K562 (cell line): ENCODE data around the gene ART1. TPM values are rescaled to one million over a fixed set of nuclear protein-coding genes. Genes with fewer than 3 reads are reported as not detected.

Experiments
- ATAC-seq: fragments of 200-7000 bp; cut with Tn5 transposase; 3 replicates; pipeline ENCODE4 v1.9.1; 2020; ENCODE audit warnings: moderate library complexity
- BruUV-seq: library from RNA; stranded (reverse); fragments of 400-500 nt; replicated peaks from 2 replicates; lab custom pipeline; 2021; lab: Mats Ljungman, UMichigan
- CTCF ChIA-PET: fragments of 300-600 bp; formaldehyde crosslinking; extraction: SDS; loops from one replicate; lab custom pipeline; 2021; ENCODE audit warnings: low intra/inter-chr PET ratio; lab: Yijun Ruan, JAX
- POLR2A ChIA-PET: fragments of 300-600, 350-650 bp; sonication (Branson Sonifier 250); formaldehyde crosslinking; extraction: SDS; loops from one replicate; lab custom pipeline; 2021; ENCODE audit warnings: antibody characterized with exemption, inconsistent platforms; lab: Yijun Ruan, JAX
- DNase-seq, 4 experiments: peaks; one replicate each; pipeline versions ENCODE4 v3.0.0 to v3.0.0-alpha.2; 2011 to 2018; ENCODE audit warnings: low spot score in 3 of 4, mixed read lengths in 3 of 4; ENCODE audit errors: extremely low read depth in 1 of 4
- FAIRE-seq: peaks from 2 replicates; lab custom pipeline; 2011; peaks lifted over from hg19 to GRCh38; lab: Jason Lieb, UNC
- H2AFZ ChIP-seq: 2 replicates; pipeline ENCODE4 v1.6.0; 2011; ENCODE audit warnings: low read depth, low read length, control low read depth, inconsistent platforms
- H3K27ac ChIP-seq: fragments of 200-600 bp; 3 replicates; pipeline ENCODE4 v1.8.0; 2011; ENCODE audit warnings: low read depth, mild to moderate bottlenecking, control low read depth, inconsistent platforms, low read length, moderate library complexity, mixed read lengths; ENCODE audit errors: extremely low read depth
- H3K27me3 ChIP-seq, 2 experiments: fragments of 300-600 bp in 1 of 2; 2 replicates in 1 of 2; 3 replicates in 1 of 2; pipeline versions ENCODE4 v1.6.0 to v1.8.0; 2011; ENCODE audit warnings: inconsistent platforms in 2 of 2, low read length in 2 of 2, mild to moderate bottlenecking in 1 of 2, mixed read lengths in 1 of 2, moderate library complexity in 1 of 2; ENCODE audit not compliant: control insufficient read depth in 2 of 2, insufficient read depth in 2 of 2
- H3K36me3 ChIP-seq: fragments of 300-600 bp; 3 replicates; pipeline ENCODE4 v1.8.0; 2011; ENCODE audit warnings: mild to moderate bottlenecking, low read length, inconsistent platforms; ENCODE audit not compliant: control insufficient read depth, insufficient read depth
- H3K4me1 ChIP-seq, 2 experiments: fragments of 200-600 bp in 1 of 2; replicated peaks in 1 of 2; 2 replicates in 1 of 2; 3 replicates in 1 of 2; pipeline versions ENCODE4 v1.5.1 to v1.8.0; 2011; ENCODE audit warnings: inconsistent platforms in 2 of 2, low read length in 2 of 2, mild to moderate bottlenecking in 1 of 2, mixed read lengths in 1 of 2, moderate library complexity in 1 of 2; ENCODE audit not compliant: control insufficient read depth in 2 of 2, insufficient read depth in 2 of 2
- H3K4me2 ChIP-seq: 2 replicates; pipeline ENCODE4 v1.6.1; 2011; ENCODE audit warnings: low read length, control low read depth, inconsistent platforms, mixed read lengths; ENCODE audit not compliant: insufficient read depth
- H3K4me3 ChIP-seq: fragments of 200-600 bp; sonication (generic), shearing (Covaris generic); 2 replicates; pipeline ENCODE4 v1.5.1; 2016; ENCODE audit warnings: control low read depth, inconsistent platforms
- H3K79me2 ChIP-seq: fragments of 200-600 bp; 3 replicates; pipeline ENCODE4 v1.8.0; 2011; ENCODE audit warnings: low read length, inconsistent platforms; ENCODE audit not compliant: control insufficient read depth, insufficient read depth
- H3K9ac ChIP-seq, 2 experiments: 2 replicates each; pipeline versions ENCODE4 v1.6.0 to v1.6.1; 2011; ENCODE audit warnings: low read depth in 2 of 2, low read length in 2 of 2, control low read depth in 1 of 2, inconsistent platforms in 1 of 2, mild to moderate bottlenecking in 1 of 2, mixed read lengths in 1 of 2; ENCODE audit not compliant: insufficient read depth in 1 of 2
- H3K9me1 ChIP-seq: one replicate; pipeline ENCODE4 v1.6.0; 2011; ENCODE audit warnings: inconsistent platforms, mild to moderate bottlenecking, low read length, moderate library complexity; ENCODE audit not compliant: control insufficient read depth, insufficient read depth
- H3K9me3 ChIP-seq: replicated peaks from 2 replicates; pipeline ENCODE4 v1.5.1; 2011; ENCODE audit warnings: low read depth, low read length, inconsistent platforms; ENCODE audit not compliant: control insufficient read depth, insufficient read depth
- H4K20me1 ChIP-seq: replicated peaks from 2 replicates; pipeline ENCODE4 v1.6.1; 2011; ENCODE audit warnings: low read length, inconsistent platforms, mixed read lengths; ENCODE audit not compliant: control insufficient read depth, insufficient read depth
- CCNT2 ChIP-seq: IDR thresholded peaks from 2 replicates; pipeline ENCODE4 v1.6.1; 2011; ENCODE audit warnings: borderline replicate concordance, low read depth, mild to moderate bottlenecking, moderate library complexity, mixed read lengths, low read length; ENCODE audit not compliant: insufficient read length; ENCODE audit errors: extremely low read depth
- CHCHD3 ChIP-seq: fragments of 250-450 bp; sonication (Bioruptor Pico); IDR thresholded peaks from 2 replicates; pipeline ENCODE4 v2.1.2; 2022; ENCODE audit warnings: mild to moderate bottlenecking
- EP400 ChIP-seq: fragments of 450-650 bp; IDR thresholded peaks from 2 replicates; pipeline ENCODE4 v1.6.1; 2017; ENCODE audit warnings: antibody characterized with exemption, mild to moderate bottlenecking, moderate library complexity
- FOXM1 ChIP-seq, 2 experiments: fragments of 450-650 bp in 1 of 2; sonication (generic) in 1 of 2; formaldehyde crosslinking in 1 of 2; IDR thresholded peaks; 2 replicates each; pipeline versions ENCODE4 v1.6.1 to v1.9.0; 2017 to 2022; ENCODE audit warnings: low read depth in 2 of 2, mild to moderate bottlenecking in 2 of 2, missing genetic modification reagents in 1 of 2, moderate library complexity in 1 of 2
- PHB ChIP-seq: fragments of 250-450 bp; sonication (Bioruptor Pico); IDR thresholded peaks from 2 replicates; pipeline ENCODE4 v1.5.0; 2021
- TAL1 ChIP-seq: fragments of 450-650 bp; IDR thresholded peaks from 2 replicates; pipeline ENCODE4 v1.6.1; 2016; ENCODE audit warnings: mild to moderate bottlenecking
- TCF7L2 ChIP-seq: fragments of 150-350 bp; IDR thresholded peaks from 2 replicates; pipeline ENCODE4 v1.6.1; 2016; ENCODE audit warnings: low read depth, mild to moderate bottlenecking, low read length, moderate library complexity
- TCFL5 ChIP-seq: fragments of 250-450 bp; sonication (Bioruptor Pico); conservative IDR thresholded peaks from 2 replicates; pipeline ENCODE4 v1.6.1; 2021; ENCODE audit warnings: mild to moderate bottlenecking, moderate library complexity, matching md5 sums
- TRIM28 ChIP-seq: fragments of 450-650 bp; IDR thresholded peaks from 2 replicates; pipeline ENCODE4 v1.6.1; 2017
- ZC3H8 ChIP-seq: fragments of 450-650 bp; IDR thresholded peaks from 2 replicates; pipeline ENCODE4 v1.6.1; 2017
- ZNF239 ChIP-seq: fragments of 250-450 bp; sonication (Bioruptor Pico); IDR thresholded peaks from 2 replicates; pipeline ENCODE4 v1.4.0; 2020; ENCODE audit warnings: mild to moderate bottlenecking
- ZNF445 ChIP-seq: fragments of 250-450 bp; sonication (Bioruptor Pico); IDR thresholded peaks from 2 replicates; pipeline ENCODE4 v1.4.0; 2020; ENCODE audit warnings: low read depth, mild to moderate bottlenecking, moderate library complexity
- ZNF583 ChIP-seq: fragments of 250-450 bp; sonication (Bioruptor Pico); IDR thresholded peaks from 2 replicates; pipeline ENCODE4 v1.4.0; 2020
- ZNF780A ChIP-seq: fragments of 250-450 bp; sonication (Bioruptor Pico); IDR thresholded peaks from 2 replicates; pipeline ENCODE4 v1.5.0; 2021; ENCODE audit warnings: mild to moderate bottlenecking
- WGBS: fragments of 100-300 bp; shearing (Covaris generic); methylation state at CpG from one replicate; pipeline ENCODE4 v1.1.6; 2016; ENCODE audit warnings: low coverage, mixed read lengths; ENCODE audit not compliant: insufficient coverage; ENCODE audit errors: missing lambda C conversion rate; 5-methylcytosine and 5-hydroxymethylcytosine counted together
- in situ Hi-C: fragments of 300-500 bp; cut with MboI; formaldehyde crosslinking; loops from 4 replicates; pipeline ENCODE4 v1.15.0; 2018; ENCODE audit warnings: inconsistent platforms, mixed read lengths
- intact Hi-C: fragments of 100-400 bp; cut with micrococcal nuclease; formaldehyde crosslinking; loops from 2 replicates; pipeline ENCODE4 v1.14.2; 2022
- polyA plus RNA-seq, 8 experiments: library from polyadenylated mRNA; depleted of rRNA in 4 of 8; stranded (reverse) in 5 of 8; unstranded in 3 of 8; fragments of >200 nt; fragmentation: Nextera tagmentation in 2 of 8; fragmentation: Illumina TruSeq in 1 of 8; extraction: Ambion mirVana in 2 of 8; extraction: Trizol in 1 of 8; gene quantifications; 2 replicates each; pipeline versions ENCODE4 v1.2.1 to v1.2.3, GENCODE V29; 2011 to 2014; ENCODE audit warnings: inconsistent platforms in 1 of 8, missing spikeins in 1 of 8
- total RNA-seq, 7 experiments: library from RNA; depleted of rRNA in 6 of 7; stranded (reverse); fragments of >200 nt in 6 of 7; fragmentation: Illumina TruSeq in 2 of 7; extraction: Trizol in 2 of 7; gene quantifications; 2 replicates each; pipeline versions ENCODE4 v1.2.1 to v1.2.3, GENCODE V29; 2011 to 2021; ENCODE audit warnings: low replicate concordance in 1 of 7
- TF ChIP-seq, protein P1 (sequence below): fragments of 250-450 bp; sonication (Bioruptor Pico); IDR thresholded peaks from 2 replicates; pipeline ENCODE4 v1.9.0; 2021; ENCODE audit warnings: mild to moderate bottlenecking, inconsistent platforms
- TF ChIP-seq, protein P2 (sequence below), 2 experiments: fragments of 200-800 bp in 1 of 2; sonication (Bioruptor generic) in 1 of 2; sonication (generic) in 1 of 2; formaldehyde crosslinking in 1 of 2; IDR thresholded peaks in 1 of 2; conservative IDR thresholded peaks in 1 of 2; 2 replicates each; pipeline versions ENCODE4 v1.5.0 to v1.6.1; 2016 to 2020; ENCODE audit warnings: missing compliant biosample characterization in 1 of 2, missing genetic modification characterization in 1 of 2, missing genetic modification reagents in 1 of 2

ART1 gene
- total and polyA plus RNA-seq, 9 of the 15 experiments (the other 6 are each of a cell fraction or from before 2014, with no cell fraction given): not detected

DNA sequence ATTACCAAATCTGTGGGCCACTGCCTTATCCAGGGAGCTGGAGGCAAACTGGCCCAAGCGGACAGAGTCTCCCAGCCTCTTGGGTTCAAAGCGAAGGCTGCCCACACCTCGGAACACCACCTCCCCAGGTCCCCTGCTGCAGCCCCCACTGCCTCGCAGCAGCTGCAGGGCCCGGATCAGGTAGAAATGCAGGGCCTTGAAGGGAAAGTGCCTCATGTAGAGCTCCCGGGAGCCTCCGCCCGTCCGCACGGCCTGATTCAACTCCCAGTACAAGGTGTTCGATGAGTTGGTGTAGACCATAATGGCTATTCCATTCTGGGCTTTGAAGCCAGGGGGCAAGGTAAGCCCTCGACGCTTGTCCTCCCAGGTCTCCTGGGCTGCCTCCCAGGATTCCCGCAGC is 5.1 kb upstream of the ART1 start:
- no TSS peak for BruUV-seq
- H3K27me3 ChIP-seq: peaks cover 12 to 44% of the 10 kb centered on the region in 2 experiments
- DNase-seq (no peak), ATAC-seq (no peak), FAIRE-seq (no peak)
- H3K4me3 ChIP-seq: no peak overlapping the region
- no peaks in the 10 kb centered on the region for H3K36me3 ChIP-seq
- H3K4me2 ChIP-seq: no peak overlapping the region
- POLR2A ChIA-PET: no interaction called here
- H3K9me1 ChIP-seq: no peaks in the 10 kb centered on the region
- no peak overlapping the region for H3K9ac ChIP-seq
- H3K9me3 ChIP-seq: peaks cover 3% of the 10 kb centered on the region; the same call in 1 of the 2 replicates
- no peaks in the 10 kb centered on the region for H4K20me1 ChIP-seq
- H3K79me2 ChIP-seq: no peaks in the 10 kb centered on the region
- H3K4me1 ChIP-seq: peaks cover 16 to 21% of the 10 kb centered on the region in 2 experiments; a peak in 4 of 5 replicates
- CTCF ChIA-PET: no interaction called here
- no peak overlapping the region for H3K27ac ChIP-seq
- TF ChIP-seq PHB (CRISPR knock-in tag) (no peak), TCF7L2 (no peak), ZNF583 (CRISPR knock-in tag) (no peak), CHCHD3 (no peak), CCNT2 (no peak), ZNF780A (CRISPR knock-in tag) (no peak), EP400 (no peak), ZNF239 (CRISPR knock-in tag) (no peak), TCFL5 (CRISPR knock-in tag) (no peak), TAL1 (no peak), ZNF445 (CRISPR knock-in tag) (no peak), TRIM28 (no peak), FOXM1 (IDR thresholded peaks at IDR 0.05; ENCODE audit: low read depth) (no peak), FOXM1 (CRISPR knock-in tag; IDR thresholded peaks at IDR 0.05; ENCODE audit: low read depth) (no peak), ZC3H8 (no peak)
- TF ChIP-seq, protein P1, sequence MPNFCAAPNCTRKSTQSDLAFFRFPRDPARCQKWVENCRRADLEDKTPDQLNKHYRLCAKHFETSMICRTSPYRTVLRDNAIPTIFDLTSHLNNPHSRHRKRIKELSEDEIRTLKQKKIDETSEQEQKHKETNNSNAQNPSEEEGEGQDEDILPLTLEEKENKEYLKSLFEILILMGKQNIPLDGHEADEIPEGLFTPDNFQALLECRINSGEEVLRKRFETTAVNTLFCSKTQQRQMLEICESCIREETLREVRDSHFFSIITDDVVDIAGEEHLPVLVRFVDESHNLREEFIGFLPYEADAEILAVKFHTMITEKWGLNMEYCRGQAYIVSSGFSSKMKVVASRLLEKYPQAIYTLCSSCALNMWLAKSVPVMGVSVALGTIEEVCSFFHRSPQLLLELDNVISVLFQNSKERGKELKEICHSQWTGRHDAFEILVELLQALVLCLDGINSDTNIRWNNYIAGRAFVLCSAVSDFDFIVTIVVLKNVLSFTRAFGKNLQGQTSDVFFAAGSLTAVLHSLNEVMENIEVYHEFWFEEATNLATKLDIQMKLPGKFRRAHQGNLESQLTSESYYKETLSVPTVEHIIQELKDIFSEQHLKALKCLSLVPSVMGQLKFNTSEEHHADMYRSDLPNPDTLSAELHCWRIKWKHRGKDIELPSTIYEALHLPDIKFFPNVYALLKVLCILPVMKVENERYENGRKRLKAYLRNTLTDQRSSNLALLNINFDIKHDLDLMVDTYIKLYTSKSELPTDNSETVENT (CRISPR knock-in tag): no peak
- TF ChIP-seq, protein P2, sequence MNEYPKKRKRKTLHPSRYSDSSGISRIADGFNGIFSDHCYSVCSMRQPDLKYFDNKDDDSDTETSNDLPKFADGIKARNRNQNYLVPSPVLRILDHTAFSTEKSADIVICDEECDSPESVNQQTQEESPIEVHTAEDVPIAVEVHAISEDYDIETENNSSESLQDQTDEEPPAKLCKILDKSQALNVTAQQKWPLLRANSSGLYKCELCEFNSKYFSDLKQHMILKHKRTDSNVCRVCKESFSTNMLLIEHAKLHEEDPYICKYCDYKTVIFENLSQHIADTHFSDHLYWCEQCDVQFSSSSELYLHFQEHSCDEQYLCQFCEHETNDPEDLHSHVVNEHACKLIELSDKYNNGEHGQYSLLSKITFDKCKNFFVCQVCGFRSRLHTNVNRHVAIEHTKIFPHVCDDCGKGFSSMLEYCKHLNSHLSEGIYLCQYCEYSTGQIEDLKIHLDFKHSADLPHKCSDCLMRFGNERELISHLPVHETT (CRISPR knock-in tag; conservative IDR thresholded peaks at IDR 0.05 in 1 of 2, IDR thresholded peaks at IDR 0.05 in 1 of 2): no peak
- no peak overlapping the region for H2AFZ ChIP-seq
- in situ Hi-C loops: no loop called here
- intact Hi-C loops: no loop called here
- WGBS: 36% methylated on average over 13 of the region's 14 CpGs
